Kidney capillary endothelial cell (primary cell): ENCODE results near the gene ZNF556.

Experiments used
- DNase-seq: peaks from one replicate; pipeline ENCODE4 v3.0.0-alpha.2; 2018; ENCODE audit warnings: low spot score

Gene ZNF556

DNA sequence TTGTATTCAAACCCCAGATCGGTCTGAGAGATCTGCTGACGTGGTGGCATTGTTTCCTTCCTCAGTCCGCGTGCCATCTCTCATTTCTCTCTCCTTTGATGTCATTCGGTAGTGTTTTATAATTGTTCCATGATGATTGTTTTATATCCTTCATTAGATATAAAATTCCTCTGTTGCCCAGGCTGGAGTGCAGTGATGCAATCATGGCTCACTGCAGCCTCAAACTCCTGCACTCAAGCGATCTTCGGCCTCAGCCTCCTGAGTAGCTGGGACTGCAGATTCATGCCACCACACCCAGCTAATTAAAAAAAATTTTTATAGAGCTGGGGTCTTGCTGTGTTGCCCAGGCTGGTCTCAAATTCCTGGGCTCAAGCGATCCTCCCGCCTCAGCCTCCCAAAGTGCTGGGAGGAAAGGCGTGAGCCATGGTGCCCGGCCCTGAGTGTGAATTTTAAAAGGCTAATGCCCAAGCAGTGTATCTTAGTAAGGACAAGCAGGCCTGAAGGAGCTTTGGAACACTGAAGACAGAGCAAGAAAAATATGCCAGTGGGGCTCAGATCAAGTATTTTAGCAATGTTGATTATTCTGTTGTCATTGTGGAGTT, 38.9 kb downstream of the ZNF556 start:
- no peak for DNase-seq

DNA sequence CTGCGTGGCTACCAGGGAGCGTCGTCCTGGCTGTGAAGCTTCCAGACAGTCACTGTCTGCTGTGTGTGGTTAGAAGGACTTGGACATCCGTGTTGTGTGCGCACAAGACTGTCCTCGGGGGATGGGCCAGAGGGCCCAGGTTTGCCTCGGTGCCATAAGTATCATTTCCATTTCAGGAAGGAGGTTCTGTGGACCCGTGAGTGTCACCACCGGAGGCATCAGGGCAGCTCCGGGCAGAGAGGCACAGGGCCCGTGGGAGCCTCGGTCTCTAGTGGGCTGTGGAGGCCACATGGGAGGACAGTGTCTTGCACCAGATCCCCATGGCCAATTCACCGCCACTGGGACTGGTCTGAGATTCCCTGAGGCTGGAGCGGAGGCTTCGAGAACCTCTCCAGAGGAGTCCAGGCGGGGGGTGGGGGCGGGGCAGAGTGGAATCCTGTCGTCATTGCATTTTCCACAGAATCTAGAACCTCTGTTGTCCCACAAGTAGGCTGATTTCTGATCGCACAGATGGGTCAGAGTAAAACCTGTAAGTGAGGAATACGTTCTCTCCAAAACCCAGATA, 39.6 kb downstream of the ZNF556 start:
- DNase-seq, result no peak

DNA sequence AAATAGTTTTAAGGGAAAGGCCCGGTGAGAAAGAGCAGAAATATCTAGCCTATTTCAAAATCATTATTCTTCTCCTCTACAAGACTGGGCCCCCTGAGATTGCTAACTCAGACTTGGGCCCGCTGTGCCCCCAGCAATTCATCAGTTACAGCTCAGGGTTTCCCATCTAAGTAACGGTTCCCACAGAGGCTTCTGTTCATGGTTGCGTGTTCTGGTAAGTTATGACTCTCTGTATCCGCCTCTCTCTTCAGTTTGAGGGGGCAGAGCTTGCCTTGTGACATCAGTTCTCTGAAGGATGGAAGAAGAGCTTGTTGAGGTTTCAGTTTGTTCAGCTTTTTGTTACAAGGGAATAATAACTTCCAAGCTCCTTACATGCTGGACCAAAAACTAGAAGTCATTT, 45.2 kb downstream of the ZNF556 start:
- no peak for DNase-seq

DNA sequence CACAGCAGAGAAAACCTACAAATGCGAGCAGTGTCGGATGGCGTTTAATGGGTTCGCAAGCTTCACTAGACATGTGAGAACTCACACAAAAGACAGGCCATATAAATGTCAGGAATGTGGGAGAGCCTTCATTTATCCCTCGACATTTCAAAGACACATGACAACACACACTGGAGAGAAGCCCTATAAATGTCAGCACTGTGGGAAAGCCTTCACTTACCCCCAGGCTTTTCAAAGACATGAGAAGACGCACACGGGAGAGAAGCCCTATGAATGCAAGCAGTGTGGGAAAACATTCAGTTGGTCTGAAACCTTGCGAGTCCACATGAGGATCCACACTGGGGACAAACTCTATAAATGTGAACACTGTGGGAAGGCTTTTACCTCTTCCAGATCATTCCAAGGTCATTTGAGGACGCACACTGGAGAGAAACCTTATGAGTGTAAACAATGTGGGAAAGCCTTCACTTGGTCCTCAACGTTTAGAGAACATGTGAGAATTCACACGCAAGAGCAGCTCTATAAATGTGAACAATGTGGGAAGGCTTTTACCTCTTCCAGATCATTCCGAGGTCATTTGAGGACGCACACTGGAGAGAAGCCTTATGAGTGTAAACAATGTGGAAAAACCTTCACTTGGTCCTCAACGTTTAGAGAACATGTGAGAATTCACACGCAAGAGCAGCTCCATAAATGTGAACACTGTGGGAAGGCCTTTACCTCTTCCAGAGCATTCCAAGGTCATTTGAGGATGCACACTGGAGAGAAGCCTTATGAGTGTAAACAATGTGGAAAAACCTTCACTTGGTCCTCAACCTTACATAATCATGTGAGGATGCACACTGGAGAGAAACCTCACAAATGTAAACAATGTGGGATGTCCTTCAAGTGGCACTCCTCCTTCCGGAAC, 50.4 kb downstream of the ZNF556 start:
- no peak for DNase-seq

DNA sequence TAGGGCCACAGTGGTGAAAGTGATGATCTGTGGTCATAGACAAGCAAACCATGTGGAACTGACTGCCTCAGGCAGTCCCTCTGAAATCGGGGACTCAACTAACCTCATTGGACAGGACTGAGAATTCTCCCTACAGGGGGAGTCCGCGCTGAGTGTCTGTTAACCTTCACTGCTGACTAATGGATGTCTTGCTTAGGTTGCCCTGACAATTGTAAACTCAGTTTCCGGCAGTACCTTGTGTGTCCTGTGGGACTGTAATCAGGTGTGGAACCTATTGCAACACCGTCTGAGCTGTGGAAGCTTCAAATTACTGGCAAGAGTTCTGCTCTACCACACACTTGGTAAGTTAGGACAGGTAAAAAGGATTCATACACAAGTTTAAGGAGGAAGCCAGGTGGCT, 55.9 kb downstream of the ZNF556 start:
- DNase-seq, result no peak

DNA sequence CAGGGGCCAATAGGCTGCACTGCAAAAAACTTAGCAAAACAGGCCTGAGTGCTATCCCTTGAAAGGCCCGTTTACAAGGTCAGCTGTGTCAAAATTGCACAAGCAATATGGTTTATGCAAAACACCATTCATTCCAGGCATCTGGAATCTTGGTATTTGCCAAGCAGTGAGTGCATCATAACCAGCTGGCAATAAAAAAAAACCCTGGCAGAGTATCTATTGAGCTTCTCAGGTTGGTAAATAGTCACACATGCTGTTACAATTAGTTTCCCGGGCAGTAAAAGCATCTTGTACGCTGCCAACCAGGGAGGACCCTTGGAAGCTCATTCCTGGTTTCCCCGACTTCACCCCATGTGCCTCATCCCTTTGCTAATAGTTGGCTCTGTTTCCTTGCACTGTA, 56.4 kb downstream of the ZNF556 start:
- no peak for DNase-seq

DNA sequence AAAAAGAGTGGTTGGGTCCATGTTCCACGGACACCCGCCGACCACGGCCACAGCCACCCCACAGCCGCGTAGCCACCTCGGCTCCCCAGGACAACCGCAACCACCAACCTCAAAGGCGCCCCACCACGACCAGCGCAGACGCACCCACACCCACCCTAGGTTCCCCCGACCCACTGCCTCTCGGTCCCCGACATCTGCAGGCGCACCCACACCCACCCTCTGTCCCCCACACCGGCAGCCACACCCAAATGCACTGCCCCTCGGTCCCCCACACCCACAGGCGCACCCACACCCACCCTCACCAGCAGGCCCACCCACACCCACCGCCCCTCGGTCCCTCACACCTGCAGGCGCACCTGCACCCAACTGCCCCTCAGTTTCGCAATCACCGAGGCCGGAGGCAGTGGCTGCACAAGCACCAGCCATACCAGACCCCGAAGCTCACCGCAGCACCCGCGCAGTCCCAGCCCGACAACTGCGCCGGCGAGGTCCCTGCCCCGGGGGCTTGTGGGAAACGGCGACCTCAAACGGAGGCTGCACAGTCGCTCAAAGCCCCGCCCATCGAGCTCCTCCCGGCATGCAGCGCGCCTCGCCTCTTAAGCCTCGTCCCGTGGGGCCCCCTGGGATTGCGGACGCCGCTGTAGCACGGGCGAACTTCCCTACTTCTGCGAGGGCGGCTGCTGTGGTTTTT, 59.4 kb downstream of the ZNF556 start:
- DNase-seq, result no peak

DNA sequence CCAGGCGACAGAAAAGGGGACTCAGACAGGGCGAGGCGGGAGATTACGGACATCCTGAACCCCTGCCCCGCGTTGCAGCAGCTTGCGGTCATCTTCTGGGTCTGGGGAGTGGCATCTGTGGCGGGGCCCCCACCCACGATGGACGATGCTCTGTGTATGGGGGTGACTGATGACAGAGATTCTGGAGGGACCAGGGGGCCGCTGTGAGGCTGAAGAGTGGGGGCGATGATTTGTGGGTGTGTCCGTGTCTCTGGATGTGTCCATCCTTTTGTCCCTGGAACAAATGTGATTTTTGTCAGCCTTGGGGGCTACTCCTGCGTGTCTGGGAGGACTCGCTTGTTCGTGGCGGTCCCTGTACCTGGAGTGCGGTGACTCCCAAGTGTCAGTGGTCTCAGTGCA, 59.9 kb downstream of the ZNF556 start:
- DNase-seq, result no peak
